Measurements from ENCODE around the gene GALM.
"Not testable (repeated sequence)": the region's sequence is repeated elsewhere in the genome, so short reads cannot be mapped to it uniquely, and the experiment has no call there.

The GALM gene

DNA sequence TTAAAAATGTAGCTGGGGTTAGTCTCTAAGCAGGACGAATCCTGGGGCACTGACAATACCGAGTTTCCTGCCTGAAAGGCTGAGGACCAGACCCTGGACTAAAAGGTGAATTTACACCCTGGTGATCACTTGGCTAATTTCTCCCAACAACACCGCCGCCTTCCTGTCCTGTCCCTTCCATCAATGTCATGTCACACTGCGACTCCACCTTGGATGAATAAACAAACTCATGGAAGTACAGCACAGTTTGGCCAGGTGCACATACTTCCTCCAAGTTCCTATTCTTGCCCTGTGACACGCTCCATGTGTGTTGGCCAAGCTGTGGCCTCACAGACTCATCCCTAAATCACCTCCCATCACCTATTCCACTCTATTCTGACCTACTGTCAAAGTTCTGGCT, 15.9 kb upstream of the GALM start:
- DNase-seq, result no peak

DNA sequence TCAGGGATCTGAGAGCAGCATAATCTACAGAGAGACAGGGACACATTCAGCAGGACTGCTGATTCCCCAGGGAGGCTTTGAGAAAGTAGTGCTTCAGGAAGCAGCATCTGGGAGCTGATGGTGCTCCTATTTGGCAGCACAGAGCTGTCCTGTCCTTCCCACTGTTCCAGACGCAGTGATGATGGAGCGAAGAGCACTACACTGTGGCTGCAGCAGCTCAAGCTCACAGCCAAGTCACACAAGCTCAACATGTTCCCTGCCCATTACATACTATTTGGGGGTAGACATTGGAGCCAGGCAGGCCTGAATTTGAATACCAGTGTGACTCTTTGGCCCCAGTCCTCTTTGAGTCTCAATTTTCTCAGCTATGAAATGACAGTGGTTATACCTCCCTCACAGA, 15.2 kb upstream of the GALM start:
- DNase-seq, result no peak

DNA sequence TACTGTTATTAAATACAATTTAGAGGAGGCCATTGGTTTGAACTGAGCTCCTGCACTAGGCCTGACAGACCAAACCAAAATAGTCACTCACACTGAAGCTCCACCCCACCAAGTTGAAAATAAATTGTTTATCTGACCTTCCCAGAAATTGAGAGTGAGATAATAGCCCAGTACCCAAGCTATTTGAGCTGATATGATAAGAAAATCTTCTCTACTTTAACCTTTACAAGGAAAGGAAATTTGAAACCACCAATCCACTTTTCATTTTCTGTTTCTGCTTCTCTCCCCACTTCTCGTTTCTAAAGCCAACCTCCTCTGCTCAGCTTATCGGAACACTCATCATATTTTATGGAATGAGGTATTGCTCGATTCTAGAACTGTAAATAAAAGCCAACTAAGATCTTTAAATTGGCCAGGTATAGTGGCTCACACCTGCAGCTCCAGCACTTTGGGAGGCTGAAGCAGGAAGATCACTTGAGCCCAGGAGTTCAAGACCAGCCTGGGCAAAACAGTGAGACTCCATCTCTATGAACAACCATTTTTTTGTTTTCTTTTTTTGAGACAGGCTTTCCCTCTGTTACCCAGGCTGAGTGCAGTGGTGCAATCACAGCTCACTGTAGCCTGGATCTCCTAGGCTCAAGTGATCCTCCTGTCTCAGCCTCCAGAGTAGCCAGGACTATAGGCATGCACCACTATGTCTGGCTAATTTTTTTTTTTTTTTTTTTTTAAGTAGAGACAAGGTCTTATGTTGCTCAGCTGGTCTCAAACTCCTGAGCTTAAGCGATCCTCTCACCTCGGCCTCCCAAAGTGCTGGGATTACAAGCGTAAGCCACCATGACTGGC, 13.3 kb upstream of the GALM start:
- DNase-seq, result no peak

DNA sequence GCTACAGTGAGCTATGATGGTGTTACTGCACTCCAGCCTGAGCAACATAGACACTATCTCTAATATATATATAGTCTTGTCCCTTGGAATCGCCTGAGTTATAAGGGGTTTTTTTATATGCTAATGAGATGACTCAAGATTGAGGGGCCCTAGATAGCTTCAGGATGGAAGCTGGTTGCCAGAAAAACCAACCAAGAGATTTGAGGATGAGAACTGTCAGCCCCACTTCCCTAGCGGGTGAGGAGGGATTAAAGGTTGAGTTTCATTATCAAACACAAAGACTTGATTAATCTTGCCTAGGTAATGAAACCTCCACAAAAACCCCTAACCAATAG, 12.6 kb upstream of the GALM start:
- no peak for DNase-seq

DNA sequence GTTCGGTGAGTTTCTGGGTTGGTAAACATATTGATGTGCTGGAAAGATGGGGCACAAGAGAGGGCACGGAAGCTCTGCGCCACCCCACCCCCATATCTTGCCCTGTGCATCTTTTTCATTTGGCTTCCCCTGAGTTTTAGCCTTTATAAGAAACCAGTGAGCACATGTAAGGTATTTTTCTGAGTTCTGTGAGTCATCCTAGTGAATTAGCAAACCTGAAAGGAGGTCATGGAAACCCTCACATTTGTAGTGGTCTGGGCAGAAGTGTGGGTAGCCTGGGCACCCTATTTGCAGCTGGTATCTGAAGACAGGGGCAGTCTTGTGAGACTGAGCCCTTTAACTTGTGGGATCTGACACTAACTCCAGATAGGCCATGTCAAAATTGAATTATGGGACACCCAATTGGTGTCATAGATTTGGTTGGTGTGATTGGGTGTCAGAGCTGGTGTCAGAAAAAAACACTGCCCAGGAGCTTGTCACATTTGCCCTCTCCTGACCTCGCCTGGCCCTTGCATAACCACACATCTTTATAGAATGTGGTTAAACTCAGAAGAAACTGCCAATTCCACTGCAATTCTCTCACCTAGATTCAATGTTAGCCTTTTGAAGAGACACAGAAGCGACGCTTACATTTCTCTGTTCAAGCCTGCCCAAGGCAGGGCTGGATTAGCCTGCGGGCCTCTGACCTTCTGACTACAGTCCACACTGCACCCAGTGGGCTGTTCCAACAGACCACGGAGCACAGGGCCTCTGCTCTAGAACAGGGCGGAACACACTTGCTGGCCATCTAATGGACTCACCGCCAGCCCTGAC, 12.0 kb upstream of the GALM start:
- peak in 1 of 2 experiments; percentile 30 for DNase-seq

DNA sequence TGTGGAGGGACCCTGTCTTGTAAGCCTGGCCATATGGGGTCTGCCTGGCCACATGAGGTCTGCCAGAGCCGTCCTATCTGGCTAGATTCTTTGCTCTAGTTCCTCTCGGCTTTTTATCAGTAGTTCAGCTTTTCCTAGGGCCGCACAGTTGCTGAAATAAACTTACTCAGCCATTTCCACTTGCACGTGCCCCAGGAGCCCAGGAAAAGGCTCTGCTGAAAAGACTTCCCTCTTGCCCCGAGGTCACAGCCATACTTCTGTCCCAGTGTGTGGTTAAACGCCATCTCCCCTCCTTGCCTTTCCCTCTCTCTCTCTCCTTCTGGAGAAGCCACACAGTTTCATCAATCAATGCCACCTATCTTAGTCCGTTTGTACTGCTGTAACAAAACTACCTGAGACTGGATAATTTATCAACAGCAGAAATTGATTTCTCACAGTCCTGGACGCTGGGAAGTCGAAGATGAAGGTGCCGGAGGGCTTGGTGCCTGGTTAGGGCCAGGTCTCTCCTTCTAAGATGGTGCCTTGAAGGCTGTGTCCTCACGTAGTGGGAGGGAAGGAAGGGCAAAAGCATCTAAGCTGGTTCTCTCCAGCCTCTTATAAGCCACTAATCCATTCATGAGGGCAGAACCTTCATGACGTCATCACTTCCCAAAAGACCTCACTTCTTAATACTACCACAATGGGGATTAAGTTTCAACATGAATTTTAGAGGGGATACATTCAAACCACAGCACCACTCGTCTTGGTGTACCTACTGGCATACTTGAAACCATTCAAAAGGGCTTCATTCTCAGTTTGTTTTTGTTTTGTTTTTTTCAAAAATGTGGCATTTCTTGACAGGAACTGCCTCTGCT, 11.2 kb upstream of the GALM start:
- no peak for DNase-seq

DNA sequence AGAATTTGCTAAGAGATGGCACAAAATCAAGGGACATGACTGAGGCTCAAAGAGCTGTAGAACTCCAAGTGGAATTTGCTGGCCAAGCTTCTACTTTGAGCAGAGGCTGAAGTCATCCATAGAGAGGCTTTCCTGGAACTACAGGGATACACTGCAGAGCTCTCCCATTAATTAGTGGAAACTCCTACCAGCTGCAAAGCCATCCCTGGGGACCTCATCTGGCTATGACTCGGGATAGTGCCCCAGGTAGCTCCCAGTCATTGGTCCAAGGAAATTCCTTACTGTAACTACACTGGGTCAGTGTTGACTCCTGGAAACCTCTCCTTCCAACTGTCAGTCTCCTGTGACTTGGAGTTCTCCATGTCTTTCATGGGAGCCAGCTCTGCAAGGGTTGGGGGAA, 10.5 kb upstream of the GALM start:
- no peak for DNase-seq

DNA sequence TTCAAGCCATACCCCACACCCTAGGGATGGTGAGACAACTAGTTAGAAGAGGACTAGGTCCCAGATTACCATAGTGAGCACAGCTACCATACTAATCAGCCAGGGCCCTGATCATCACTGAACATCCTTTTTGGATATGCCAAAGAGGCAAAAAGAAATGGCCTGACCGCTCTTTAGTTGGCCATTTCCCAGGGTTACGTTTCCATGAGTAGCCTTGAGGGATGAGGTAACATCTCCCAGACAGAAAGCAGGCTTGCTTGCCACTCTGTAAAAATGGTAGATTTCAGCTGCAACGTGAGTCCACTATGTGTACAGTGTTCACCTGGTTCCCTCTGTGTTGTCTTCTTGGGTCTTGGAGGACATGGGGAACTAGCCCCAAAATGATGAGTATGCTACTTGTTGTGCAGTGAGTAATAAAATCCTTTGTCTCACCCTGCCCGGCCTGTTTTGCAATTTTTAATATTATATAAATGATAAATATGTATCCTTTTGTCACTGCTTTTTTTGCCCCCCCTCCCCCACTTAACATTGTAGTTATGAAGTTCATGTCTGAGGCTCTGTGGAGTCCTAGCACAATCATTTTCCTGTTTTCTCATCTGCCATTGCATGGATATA, 8.9 kb upstream of the GALM start:
- no peak for DNase-seq

DNA sequence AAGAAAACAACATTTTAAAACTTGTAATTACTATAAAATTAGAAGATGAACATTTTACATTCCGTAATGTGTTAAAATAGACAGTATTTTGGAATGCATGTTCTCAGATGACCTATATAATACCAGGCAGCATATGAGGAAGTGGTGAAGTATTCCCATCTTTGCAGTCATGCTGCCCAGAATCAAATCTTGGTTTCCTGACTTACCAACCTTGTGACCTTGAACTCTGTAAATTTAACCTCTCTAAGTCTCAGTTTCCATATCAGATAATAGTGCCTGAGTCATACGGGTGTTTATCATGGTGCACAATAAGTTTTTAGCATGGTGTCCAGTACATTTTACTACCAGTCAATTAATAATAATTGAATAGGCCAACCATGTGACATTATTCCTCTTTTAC, 7.3 kb upstream of the GALM start:
- DNase-seq, result no peak

DNA sequence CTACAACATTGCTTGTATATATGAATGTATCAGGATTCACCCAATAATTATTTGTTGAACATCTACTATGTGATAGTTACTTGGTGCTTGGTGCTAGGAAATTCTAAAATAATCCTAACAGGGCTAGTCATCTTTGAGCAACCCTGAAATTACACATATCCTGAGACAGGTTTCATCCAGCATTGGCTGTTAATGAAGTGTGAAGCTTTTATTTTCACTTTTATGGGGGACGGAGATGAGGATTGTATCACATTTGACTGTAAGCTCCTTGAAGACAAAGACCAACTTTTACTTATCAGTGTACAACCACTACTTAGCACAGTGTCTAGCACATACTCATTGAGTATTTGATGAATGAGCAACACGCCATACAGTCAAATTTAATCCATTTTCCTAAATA, 6.8 kb upstream of the GALM start:
- no peak for DNase-seq

DNA sequence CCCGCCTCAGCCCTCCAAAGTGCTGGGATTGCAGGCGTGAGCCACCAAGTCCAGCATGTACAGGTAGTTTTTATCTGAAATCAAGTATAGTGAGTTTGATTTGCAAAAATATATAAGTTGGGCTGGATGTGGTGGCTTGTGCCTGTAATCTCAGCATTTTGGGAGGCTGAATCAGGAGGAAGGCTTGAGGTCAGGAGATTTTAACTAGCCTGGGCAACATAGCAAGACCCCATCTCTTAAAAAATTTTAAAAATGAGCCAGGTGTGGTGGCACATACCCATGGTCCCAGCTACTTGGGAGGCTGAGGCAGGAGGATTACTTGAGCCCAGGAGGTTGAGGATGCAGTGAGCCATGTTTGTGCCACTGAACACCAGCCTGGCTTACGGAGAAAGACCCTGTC, 5.6 kb upstream of the GALM start:
- no peak for DNase-seq

DNA sequence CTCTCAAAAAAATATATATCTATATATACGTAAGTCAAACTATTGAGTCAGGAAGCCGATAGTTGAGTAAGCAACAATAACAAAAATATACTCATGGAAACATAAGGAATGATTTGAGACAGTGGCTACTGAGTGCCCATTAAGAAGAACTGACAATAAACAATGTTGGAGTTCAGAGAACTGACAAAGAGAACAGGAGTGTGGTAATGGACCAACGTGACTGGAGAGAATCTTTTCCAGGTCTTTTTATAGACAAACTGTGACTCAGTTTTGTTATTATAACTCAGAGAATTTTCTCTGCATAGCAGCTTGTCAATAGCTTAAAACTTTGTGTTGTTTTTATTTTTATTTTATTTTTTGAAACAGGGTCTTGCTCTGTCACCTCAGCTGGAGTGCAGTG, 4.6 kb upstream of the GALM start:
- no peak for DNase-seq

DNA sequence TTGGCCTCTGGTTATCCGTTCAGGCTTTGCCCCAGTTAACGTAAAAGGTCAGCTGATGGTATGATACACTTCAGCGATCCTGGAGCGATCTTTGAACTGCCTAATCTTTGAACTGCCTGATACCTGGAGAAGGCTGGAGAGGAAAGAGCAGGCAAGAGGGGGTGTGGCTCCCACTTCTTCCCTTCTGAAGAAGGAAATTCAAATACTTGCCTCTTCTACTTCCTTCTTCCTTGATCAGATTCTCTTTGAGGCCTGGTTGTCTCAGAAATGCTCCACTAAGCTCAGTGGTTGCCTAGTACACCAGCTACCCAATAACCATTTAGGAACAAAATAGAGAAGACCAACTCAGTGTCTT, 619 bp downstream of the GALM start:
- peak in 1 of 2 experiments; percentile 6 for DNase-seq

DNA sequence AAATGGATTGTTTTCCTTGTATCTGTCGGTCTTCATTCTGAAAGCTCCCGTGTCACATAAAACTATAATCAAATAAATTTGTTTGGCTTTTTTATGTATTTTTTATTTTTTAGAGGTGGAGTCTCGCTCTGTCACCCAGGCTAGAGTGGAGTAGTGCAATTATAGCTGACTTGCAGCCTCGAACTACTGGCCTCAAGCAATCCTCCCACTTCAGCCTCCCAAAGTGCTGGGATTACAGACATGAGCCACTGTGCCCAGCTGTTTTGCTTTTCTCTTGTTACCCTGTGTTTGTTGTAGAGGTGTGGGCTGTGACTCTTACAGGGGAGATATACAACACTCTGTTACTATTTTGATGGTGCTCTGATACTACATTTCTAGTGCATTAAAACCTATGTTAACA, 2.2 kb downstream of the GALM start:
- DNase-seq, result no peak

DNA sequence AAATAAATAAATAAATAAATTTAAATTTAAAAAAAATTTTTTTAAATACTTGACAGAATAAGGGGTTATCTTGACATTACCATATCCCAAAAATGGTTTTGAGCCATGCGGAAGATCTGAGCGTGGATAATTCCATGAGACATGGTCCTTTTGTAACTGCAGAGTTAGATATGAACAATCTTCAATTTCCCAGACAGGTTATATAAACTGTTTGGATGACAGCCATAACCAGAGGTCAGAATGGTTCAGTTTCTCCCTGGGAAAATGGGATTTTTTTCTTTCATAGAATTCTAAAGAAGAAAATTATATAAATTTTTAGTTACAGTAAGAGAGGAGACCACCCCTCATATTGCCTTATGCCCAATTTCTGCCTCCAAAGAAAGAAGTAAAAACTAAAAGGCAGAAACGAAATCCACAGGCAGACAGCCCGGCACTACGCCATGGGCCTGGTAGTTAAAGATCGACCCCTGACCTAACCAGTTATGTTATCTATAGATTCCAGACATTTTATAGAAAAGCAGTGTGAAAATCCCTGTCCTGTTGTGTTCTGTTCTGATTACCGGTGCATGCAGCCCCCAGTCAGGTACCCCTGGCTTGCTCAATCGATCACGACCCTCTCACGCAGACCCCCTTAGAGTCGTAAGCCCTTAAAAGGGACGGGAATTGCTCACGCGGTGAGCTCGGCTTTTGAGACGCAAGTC, 3.0 kb downstream of the GALM start:
- DNase-seq, result no peak

DNA sequence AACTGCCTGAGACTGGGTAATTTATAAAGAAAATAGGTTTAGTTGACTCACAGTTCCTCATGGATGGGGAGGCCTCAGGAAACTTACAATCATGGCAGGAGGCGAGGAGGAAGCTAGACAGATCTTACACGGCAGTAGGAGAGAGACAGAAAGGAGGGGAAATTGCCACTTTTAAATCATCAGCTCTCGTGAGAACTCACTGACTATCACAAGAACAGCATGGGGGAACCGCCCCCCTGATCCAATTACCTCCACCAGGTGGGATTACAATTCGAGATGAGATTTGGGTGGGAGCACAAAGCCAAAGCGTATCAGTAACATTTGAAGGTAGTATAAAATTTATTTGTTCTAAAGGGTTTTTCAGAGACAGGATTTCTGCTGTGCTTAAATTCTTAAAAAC, 5.4 kb downstream of the GALM start:
- no peak for DNase-seq

DNA sequence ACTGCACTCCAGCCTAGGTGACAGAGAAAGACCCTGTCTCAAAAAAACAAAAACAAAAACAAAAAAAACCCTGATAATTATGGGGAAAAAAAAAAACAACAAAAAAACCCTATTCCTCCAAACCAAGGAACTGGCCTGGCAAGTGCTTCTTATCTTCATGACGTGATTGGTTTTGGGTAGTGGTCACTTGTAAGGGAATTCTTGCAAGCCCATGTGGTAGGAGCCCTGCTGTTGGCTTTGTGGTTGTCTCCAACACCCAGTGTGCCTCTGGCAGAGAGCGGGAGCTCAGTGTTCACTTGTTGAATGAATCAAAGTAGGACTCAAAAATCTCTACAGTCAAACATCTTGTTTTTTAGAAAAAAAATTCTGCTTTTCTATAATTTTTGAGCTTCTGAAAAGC, 6.0 kb downstream of the GALM start:
- DNase-seq, result no peak

DNA sequence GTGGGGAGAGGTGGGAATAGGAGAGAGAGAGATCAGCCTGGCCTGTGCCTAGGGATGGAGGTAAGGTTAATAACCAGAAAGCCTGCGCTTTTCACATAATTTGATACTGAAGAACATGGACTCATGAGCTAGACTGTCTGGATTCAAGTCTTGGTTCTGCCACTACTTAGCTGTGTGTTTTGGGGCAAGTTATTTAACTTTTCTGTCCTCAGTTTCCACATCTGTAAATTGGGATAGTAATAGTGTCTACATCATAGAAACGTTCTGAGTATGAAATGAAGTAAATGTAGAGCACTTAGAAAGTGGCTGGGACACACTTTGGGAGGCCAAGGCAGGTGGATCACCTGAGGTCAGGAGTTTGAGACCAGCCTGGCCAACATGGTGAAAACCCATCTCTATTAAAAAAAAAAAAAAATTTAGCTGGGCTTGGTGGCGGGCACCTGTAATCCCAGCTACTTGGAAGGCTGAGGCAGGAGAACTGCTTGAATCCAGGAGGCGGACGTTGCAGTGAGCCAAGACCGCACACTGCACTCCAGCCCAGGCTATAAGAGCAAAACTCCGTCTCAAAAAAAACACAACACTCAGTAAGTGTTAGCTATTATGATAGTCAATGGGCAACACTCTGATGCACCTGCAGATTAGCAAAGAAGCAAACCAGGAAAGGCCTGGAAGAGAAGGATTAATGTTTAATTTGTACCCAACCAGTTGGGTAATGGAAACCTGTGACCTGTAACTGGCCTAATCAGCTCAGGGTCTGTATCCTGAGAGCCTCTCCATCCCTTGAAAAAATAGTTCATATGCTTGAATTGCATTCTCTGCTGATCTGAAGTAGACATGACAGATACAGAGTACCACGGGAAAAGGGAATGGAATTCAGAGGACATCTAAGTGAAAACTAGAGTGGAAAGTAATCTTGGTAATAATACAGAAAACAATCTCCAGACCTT, 6.8 kb downstream of the GALM start:
- no peak for DNase-seq

DNA sequence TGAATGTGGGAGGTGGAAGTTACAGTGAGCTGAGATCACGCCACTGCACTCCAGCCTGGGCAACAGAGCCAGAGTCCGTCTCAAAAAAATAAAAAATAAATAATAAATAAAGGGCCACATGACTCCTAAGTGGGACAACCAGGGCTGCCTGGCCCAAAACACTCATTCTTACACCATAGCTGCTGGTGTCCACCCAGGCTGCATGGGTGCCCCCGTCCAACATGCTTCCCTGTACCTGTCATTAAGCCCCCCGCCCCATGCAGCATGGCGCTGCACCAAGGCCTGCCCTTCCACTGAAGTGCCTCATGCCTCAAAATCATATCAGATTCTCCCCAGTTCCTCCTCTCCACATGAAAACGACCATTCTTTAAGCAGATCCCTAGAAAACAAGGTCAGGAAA, 10.8 kb downstream of the GALM start:
- DNase-seq, result no peak

DNA sequence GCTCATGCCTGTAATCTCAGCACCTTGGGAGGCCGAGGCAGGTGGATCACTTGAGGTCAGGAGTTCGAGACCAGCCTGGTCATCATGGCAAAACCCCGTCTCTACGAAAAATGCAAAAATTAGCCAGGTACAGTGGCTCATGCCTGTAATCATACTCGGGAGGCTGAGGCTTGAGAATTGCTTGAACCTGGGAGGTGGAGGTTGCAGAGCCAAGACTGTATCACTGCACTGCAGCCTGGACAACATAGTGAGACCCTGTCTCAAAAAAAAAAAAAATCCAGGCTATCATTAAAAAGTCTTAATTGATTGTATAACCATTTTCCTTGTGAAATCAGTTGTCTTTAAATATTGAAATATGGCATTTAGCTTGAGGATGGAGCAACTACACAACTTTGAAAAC, 15.0 kb downstream of the GALM start:
- not testable (repeated sequence) for DNase-seq

DNA sequence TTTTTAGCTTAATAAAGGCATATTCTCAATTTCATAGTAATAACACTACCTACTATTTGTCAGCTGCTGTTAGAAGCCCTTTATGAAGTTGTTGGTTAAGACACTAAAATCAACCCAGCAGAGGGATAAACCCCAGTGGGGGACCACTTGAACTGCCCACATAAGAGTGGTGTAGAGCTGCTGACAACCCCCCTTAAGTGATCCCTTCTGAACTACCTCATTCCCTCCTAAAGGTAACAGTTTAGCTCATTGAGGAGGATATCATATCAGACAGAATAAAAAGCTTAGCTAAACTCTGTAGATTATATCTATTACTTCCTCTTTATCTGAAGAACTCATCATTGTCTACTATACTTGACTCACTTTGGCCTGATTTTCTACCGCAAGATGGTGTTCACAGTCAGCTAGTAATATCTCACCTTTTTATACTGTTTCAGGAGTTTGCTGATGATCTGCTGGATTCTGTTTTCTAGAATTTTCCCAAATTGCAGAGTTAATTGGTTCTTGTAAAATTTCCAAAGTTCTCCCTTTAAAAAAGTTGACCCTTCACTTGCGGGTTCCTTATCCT, 16.2 kb downstream of the GALM start:
- peak in 1 of 2 experiments; percentile 4 for DNase-seq
